Stimulated activated CD4-positive, alpha-beta T cell treated with anti-CD3 and anti-CD28 coated beads, Interleukin-1b, Interleukin-23, amount 100 ng/mL, for 1 hour (primary cell): ENCODE measurements around the gene PTPN2.
"Not testable (repeated sequence)": the region's sequence is repeated elsewhere in the genome, so short reads cannot be mapped to it uniquely, and the experiment has no call there.

Experiments
- DNase-seq, 2 donors: peaks; one replicate each; pipeline ENCODE4 v3.0.0-alpha.2; 2020; ENCODE audit warnings: low read depth in 2 of 2

The PTPN2 gene

DNA sequence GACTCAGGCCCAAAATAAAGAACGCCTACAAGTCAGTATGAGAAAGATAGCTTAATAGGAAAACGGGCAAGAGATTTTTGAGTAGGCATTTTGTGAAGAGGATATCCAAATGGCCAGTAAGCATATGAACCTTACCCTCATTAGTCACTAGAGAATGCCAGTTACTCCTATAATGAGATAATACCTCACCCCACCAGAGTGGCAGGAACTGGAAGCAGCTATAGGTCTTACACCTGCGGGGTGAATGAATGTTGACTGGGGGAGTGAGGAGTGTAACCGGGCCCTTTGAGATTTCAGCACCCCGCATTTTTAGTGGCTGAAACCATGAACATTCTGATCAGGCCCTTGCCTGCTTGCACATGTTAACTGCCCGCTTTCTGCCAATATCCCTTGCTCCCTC lies 7.5 kb upstream of the PTPN2 start:
- DNase-seq, result no peak

DNA sequence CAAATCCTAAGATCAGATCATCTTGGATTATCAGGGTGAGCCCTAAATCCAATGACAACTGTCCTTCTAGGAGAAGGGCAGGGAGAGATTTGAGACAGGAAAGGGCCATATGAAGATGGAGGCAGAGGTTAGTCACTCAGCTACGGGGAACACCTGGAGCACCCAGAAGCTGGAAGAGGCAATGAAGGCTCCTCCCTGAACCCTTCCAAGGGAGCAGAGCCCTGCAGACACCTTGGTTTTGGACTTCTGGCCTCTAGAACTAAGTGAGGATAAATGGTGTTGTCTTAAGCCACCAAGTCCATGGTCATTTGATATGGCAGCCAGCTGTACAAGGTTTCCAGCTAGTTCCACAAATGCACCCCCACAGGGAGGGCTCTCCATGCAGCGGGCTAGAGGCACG lies 6.9 kb upstream of the PTPN2 start:
- no peak for DNase-seq

DNA sequence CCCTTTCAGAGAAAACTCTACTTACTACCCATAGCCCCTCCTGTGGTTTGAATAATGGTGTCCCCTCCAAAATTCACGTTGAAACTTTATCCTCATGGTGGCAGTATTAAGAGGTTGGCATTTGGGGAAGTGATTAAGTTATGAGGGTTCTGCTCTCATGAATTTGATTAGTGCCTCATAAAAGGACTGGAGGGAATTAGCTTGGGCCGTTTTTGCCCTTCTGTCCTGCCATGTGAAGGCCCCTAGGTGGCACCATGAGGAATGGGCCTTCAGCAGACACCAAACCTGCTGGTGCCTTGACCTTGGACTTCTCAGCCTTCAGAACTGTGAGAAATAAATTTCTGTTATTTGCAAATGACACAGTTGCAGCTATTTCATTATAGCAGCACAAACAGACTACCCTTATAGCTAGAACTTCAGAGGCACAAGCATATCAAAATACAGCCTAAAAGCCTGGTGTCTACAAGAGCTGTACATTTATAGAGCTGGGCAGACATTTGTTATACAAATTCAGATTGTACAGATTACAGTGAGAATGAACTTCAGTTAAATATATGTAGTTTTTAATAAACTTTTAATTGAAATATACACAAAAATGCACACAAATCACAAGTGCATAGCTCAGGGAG lies 2.6 kb upstream of the PTPN2 start:
- DNase-seq, result no peak

DNA sequence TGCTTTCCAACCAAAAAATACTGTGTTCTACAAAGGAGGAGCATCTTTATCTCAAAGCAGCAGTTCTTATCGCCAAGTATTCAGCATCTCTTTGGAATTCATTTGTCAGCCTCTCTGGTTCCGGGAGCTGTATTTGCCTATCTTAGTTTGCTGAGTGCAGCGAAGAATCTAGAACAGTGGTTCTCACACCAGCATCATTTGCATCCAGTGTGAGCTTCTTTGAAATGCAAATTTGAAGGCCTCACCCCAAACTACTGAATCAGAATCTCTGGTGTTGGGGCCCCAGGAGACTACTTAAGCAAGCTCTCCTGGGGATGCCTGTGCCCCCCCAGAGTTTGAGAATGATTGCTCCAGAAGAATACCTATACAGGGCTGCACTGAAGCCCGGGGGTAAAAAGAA lies 1.5 kb upstream of the PTPN2 start:
- no peak for DNase-seq

DNA sequence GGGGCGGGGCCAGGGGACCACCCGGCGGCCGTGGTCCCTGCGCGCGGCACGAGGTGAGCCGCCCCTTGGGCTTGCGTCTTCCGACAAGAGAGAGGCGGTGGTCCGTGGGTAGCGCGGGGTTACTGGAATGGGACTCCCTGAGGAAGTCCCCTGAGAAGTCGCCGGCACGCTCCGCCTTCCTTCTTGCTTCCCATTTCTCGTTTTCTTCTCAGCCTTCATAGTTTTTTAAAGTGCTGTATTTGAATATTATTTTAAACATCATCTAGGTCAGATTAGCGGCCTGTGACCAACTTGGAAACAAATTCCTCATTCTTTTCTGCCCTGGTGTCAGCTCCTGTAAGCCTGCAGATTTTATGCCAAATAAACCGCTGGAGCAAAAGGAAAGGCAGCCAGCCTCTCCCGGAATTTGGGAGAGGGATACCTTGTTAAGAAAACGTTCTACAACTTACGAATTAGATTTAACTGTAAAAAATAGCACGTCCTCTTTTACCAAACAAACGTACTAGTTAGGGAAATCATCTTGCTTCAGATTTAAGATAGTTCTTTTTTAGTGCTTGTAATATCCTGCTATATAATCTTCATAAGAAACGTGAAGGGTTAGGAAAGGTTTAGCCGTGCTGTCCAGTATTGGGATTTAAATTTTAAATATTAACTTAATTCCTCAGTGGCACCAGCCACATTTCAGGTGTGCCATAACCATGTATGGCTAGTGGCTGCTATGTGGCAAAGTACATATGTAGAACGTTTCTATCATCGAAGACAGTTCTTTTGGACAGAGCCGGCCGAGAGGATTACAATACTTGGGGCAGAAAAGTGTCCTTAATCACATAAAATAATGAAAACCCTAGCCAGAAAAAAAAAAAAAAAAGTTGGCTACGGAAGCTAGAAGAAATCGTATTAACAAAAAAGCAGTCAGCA lies 628 bp upstream of the PTPN2 start:
- DNase-seq, result no peak

DNA sequence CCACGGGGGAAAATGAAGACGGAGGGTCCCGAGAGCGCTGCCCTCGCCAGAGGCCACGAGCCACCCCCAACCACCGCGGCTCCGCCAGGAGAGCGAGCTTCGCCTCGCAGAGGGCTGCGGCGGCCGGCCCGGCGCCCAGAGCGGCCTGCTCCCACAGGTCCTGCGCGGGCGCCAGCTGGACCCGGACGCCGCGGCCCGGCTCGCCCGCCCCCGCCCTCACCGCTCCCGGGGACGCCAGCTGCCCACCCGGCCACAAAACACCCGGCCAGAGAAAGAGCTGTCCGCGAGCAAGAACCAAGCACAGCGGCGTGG lies 709 bp downstream of the PTPN2 start:
- DNase-seq, result no peak

DNA sequence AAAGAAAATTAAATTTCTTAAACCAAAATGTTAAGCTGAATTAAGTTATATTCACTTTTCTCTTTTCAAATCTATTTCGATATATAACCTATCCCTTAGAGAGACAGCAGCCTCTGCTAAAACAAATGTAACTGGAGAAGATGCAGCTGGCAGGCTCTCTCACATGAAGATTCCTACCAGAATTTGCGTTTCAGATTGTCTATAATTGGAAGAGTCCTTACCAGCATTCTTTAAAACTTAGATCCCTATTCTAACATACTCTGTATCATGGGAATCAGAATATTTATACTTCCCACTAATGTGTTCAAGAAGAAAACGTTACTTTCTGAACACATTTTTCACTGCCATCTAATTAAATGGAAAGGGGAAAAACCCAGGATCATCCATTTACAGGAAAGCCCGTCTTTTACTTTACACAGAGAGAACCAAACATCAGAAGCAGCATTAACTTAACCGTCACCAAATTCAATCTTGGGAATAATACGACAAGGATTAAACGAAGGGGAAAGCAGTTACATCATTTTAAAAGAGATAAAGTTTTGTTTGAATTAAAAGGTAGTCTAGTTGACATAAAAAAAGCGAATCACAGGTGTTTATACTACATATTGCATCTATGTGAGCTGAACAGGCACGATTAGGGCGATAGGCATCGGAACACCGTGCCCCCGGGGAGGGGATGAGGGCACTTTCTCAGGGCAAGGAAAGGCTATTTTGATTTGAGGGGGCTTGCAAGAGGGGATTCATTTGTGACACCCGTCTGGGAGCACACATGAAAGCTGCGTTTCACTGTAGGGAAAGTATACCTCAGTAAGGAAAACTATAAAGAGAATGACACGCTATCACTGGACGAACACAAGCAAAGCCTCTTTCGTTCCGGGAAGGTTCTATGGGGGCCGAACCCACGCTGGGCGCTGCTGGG lies 1.3 kb downstream of the PTPN2 start:
- DNase-seq, result no peak

DNA sequence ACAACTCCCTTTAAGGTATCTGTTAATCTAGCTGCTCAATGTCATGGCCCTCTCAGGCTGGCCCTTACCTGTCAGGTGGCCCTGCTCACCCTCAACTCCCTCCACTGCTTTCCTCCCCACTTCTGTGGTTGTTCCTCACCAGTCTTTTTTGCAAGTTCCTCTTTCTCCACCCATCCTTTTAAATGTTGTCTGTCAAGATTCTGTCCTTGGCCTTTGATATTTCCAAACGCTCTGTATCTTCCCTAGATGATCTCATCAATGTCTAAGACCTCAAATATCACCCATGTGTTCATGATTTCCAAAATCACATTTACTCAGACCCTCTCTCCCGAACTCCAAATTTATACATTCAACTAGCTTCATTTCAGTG lies 3.5 kb downstream of the PTPN2 start:
- no peak for DNase-seq

DNA sequence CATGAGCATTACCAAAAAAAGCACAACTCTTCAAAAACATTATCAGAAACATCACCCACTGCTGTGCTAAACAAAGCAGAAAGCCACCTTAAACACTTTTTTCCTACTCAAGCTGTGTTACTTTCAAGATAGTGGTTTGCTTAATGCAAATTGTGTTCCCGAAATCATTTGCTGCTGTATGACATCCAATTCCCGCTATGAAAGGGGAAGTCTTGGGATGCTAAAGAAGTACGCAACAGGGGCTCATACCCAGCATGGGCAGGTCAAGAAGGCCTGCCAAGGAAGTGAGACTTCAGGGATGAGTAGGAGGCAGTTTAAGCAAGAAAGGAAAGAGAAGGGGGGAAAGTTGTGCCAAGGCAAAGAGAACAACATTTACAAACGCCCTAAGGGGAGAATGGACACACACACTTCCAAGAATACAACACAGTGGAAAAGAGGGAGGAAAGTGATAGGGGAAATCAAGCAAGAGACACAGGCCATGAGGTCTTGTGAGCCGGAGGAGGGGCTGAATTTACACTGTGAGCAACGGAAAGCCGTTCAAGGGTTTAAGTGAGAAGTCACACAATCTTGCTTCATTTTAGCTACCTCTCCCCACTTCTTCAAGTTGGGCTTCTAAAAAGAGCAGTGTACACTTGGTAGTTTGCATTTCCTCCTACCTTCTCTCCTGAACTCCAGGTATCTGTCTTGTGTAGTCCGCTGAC lies 4.0 kb downstream of the PTPN2 start:
- no peak for DNase-seq

DNA sequence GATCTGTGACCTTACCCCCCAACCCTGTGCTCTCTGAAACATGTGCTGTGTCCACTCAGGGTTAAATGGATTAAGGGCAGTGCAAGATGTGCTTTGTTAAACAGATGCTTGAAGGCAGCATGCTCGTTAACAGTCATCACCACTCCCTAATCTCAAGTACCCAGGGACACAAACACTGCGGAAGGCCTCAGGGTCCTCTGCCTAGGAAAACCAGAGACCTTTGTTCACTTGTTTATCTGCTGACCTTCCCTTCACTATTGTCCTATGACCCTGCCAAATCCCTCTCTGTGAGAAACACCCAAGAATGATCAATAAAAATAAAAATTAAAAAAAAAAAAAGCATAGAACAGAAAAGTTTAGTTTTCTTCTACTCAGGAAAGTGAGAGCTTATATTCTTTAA lies 9.0 kb downstream of the PTPN2 start:
- DNase-seq, result not testable (repeated sequence)

DNA sequence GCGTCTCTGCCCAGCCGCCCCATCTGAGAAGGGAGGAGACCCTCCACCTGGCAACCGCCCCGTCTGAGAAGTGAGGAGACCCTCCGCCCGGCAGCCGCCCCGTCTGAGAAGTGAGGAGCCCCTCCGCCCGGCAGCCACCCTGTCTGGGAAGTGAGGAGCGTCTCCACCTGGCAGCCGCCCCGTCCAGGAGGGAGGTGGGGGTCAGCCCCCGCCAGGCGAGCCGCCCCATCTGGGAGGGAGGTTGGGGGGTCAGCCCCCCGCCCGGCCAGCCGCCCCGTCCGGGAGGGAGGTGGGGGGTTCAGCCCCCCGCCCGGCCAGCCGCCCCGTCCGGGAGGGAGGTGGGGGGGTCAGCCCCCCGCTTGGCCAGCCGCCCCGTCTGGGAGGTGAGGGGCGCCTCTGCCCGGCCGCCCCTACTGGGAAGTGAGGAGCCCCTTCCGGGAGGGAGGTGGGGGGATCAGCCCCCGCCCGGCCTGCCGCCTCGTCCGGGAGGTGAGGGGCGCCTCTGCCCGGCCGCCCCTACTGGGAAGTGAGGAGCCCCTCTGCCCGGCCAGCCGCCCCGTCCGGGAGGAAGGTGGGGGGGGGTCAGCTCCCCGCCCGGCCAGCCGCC lies 10.0 kb downstream of the PTPN2 start:
- DNase-seq, result not testable (repeated sequence)

DNA sequence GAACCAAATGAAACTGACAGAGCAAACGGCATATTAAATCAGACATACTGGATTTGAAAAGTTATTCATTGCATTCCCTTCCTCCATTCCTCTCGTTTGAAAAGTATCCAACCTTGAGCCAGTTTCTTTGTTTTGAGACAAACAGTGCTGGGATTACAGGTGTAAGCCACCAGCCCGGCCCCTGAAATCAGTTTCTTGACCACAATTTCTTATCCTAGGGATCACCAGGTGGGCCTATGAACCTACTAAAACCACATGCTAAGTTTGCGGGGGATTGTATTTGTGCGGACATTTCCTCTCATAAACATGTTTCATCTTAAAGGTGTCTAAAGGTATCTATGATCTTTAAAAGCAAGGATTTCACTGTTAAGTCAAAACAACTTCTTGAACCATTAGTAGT lies 11.6 kb downstream of the PTPN2 start:
- DNase-seq, result no peak

DNA sequence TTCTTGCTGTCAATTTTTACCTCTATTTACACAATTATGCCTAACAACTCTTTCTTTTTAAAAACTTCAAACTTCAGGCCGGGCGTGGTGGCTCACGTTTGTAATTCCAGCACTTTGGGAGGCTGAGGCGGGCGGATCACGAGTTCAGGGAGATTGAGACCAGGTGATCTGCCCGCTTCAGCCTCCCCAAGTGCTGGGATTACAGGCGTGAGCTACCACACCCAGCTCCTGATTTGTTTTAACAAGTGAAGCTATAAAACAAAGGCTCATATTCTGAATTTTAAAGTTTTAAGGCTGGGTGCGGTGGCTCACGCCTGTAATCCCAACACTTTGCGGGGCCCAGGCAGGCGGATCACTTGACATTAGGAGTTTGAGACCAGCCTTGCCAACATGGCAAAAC lies 15.5 kb downstream of the PTPN2 start:
- DNase-seq, result no peak

DNA sequence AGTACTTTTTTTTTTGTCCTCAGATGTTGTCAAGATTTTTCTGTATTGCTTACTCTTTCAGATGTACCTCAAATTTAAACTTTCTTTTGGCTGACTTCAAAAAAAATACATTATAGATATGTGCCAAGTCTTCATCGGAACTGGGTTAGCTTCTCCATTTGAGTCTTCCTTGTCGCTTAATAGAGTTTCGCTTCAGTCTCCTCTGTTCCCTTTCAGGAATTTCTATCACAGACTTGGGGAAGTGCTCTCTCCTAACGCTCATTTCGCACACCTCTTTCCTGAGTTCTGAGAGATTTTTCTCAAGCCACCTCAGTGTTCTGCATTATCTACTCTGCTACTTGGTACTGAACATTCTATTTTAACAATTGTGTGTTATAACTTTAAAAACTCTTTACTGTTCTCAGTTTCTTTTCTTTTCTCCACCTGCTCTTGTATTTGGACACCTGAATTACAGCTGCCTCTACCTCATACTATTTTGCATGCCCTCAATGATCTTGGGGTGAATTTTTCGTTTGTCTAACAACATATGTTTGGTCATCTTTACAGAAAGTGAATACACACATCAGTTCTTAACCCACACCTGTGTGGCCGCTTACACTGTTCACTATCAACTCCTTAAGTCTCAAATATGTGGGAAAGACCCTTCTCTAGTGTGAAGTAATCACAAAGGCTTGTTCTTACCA lies 16.5 kb downstream of the PTPN2 start:
- DNase-seq, result no peak

DNA sequence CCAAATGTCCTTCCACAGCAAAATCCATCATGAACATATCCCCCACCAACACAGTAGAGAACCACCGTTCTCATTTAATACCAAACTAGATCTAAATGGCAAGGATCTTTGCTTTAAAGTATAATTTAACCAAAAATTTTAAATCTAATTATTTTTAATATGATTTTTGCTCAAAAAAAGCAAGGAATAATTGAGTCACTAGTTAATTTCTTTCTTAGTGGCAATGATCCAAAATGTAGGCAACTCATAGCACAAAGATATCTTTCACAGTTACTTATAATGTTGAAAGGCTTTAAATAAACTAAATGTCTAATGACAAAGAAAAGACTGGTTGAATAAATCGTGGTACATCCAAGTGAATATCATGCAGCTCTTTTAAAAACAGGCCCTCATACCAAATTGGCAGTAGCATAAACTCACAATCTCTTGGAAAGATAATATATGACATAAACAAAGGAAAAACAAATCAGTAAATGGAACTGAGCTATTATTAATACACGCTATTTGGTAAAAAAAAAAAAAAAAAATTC lies 20.3 kb downstream of the PTPN2 start:
- DNase-seq, result no peak

DNA sequence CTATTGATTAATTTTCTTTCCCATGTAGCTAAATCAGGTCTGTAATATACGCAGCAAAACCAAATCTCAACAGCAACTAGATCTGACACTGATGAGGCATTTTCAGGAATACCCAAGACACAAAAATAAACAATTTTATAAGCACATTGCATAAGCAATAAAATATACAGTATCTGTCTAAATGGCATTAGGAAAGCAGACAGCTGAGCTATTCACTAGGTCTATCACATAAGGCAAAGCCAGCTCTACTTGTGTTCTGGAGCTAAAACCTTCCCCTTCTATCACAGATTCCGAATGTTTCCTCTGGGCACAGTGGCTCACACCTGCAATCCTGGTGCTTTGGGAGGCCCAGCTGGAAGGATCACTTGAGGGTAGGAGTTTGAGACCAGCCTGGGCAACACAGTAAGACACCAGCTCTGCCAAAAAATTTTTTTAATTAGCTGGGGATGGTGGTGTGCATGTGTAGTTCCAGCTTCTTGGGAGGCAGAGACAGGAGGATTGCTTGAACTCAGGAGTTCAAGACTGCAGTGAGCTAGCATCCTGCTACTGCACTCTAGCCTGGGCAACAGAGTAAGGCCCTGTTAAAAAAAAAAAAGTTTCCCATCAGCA lies 21.1 kb downstream of the PTPN2 start:
- DNase-seq, result no peak

DNA sequence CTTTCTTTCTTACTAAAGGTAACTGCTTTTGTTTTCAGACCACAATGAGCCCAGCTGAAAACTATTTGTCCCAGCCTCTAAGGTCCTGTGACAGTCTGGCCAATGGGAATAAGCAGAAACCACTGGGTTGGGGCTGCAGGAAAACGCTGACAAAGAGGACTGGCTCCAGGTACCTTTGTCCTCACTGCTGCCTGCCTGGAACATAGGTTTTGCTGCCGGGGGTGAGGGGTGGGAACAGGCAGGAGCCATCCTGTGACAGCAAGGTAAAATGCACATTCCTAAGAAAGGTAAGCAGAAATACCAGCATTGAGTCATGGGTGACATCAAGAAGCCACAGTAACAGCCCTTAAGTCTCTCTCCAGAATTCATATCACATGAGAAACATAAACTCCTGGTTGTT lies 21.6 kb downstream of the PTPN2 start:
- DNase-seq, result no peak

DNA sequence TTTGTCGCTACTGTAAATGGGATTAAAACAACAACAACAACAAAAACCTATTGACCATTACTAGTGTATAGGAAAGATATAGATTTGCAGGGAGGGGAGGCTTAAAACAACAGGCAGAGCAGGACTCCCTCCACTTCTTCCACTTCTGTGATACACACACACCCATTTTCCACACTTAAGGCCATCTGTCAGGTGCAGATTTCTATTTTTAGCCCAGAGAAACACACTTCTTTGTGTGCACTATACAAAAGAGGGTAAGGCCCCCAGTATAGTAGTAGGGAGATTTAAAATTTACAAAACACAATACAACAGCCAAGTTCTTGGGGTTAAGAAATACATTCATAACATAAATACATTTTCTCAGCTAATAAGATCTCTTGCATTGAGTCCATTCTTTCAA lies 22.4 kb downstream of the PTPN2 start:
- DNase-seq, result no peak

DNA sequence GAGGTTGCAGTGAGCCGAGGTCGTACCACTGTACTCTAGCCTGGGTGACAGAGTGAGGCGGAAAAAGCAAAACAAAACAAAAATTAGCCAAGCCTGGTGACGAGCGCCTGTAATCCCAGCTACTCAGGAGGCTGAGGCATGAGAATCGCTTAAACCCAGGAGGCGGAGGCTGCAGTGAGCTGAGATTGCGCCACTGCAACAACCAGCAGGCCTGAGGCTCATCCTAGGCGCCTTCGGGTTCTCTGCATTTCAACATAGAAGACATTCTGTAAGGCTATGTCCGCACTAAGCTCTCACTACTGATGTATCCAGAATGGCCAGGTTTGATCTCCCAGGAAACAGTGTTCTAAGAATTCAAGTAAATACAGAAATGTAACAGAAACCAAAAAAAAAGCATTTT lies 23.5 kb downstream of the PTPN2 start:
- no peak for DNase-seq

DNA sequence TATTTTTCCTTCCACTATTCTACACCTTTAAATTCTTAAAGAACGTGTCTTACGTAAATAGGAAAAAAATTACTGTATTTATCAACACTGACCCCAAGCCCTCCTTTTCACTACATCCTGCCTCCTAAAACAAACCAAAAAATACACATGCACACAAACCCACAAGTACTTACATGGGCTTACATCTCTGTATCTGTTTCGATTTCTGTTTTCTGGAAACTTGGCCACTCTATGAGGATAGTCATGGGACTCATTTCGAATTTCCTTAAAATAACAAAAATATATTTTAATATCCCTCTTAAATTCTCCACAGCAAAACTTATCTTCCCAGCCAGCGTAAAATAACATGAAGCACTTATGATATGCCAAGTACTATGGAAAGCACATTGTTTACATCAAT lies 25.0 kb downstream of the PTPN2 start:
- no peak for DNase-seq
